ENCODE measurements around the gene RRP9.

- TF ChIP-seq, protein P1, sequence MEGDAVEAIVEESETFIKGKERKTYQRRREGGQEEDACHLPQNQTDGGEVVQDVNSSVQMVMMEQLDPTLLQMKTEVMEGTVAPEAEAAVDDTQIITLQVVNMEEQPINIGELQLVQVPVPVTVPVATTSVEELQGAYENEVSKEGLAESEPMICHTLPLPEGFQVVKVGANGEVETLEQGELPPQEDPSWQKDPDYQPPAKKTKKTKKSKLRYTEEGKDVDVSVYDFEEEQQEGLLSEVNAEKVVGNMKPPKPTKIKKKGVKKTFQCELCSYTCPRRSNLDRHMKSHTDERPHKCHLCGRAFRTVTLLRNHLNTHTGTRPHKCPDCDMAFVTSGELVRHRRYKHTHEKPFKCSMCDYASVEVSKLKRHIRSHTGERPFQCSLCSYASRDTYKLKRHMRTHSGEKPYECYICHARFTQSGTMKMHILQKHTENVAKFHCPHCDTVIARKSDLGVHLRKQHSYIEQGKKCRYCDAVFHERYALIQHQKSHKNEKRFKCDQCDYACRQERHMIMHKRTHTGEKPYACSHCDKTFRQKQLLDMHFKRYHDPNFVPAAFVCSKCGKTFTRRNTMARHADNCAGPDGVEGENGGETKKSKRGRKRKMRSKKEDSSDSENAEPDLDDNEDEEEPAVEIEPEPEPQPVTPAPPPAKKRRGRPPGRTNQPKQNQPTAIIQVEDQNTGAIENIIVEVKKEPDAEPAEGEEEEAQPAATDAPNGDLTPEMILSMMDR (IDR thresholded peaks at IDR 0.05; ENCODE audit: extremely low read depth in 1 of 2, insufficient read depth in 1 of 2, low read depth in 1 of 2, low read length in 2 of 2) = no peak
- no peak for TF ChIP-seq EZH2 (IDR thresholded peaks at IDR 0.05; ENCODE audit: borderline replicate concordance, low read depth, low read length, severe bottlenecking)
These were observed 26.6 kb upstream of the RRP9 start for GRCh38 chr3:51968170-51968775.

Data from endothelial cell of umbilical vein (primary cell).